Muscle of back (tissue), 11 donors: Measurements from ENCODE around the gene TAS2R31. TPM values are rescaled to one million over a fixed set of nuclear protein-coding genes. Genes with fewer than 3 reads are reported as not detected.

Source experiments
- DNase-seq, 3 donors: peaks; one replicate each; pipeline versions ENCODE4 v3.0.0 to v3.0.0-alpha.2; 2013
- polyA plus RNA-seq, 10 donors: library from polyadenylated mRNA; unstranded; fragments of 120-200 nt; gene quantifications; one replicate each; pipeline ENCODE4 v1.2.1, GENCODE V29; 2013; ENCODE audit not compliant: insufficient read length in 10 of 10

TAS2R31 gene
- polyA plus RNA-seq, 10 donors = 0.65 to 2.1 (median 1.0) TPM

DNA sequence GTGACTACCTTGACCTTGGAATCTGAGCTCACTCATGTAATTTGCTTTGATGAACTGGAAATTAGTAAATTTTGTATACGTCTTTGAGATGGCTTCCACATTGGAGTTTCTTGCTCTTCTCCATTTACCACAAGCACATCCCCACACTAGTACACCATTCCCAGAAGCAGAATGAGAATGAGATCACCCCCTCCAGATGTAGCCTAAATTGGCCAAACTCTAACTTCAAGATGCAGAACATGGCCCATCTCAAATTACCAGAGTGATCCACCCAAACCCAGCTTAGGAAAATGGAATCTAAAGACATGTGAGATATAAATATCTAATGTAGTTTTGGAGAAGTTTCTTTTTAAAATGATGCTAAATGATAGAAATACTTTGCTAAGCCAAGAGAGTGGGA is 23.6 kb downstream of the TAS2R31 start:
- no peak for DNase-seq

DNA sequence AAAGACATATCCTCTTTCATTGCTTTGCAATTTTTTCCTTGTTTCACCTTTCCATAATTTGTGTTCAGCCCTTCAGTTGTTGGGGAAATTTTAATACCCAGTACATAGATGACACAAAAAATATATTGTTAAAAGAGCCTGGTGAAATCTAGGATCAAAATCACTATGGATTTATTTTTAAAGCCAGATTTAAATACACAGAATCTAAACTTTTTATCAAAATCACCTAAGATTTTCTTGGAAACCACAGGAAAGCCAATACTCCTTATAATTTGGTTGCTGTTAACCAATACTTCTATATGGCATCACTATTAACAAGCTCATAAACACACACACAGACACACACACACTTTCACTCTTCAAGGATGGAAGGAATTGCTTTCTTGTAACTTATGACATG is 33.0 kb downstream of the TAS2R31 start, which contains the start of gene TAS2R20:
Gene TAS2R20 (minus strand): TSS at position 101 of the 400 bp plus-strand sequence. CDS start 429 bp downstream, outside the sequence.
- no peak for DNase-seq

DNA sequence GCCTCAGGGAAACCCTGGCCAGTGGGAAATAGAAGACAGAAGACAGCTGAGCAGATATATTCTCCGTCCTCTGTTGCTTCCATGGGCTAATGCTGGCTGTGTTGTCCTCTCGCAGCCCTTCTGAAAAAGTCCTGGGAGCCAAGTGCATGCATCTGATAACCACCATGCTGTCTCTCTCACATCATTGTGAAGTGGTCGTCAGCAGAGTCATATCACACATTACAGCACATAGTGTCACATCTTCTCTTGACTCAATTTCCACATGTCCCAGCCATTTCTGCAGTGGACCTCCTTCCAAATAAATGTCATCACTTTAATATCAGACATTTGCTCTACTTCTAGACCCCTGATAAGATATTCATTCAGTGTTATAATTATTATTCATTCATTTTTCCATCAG is 36.9 kb downstream of the TAS2R31 start:
- DNase-seq = no peak

DNA sequence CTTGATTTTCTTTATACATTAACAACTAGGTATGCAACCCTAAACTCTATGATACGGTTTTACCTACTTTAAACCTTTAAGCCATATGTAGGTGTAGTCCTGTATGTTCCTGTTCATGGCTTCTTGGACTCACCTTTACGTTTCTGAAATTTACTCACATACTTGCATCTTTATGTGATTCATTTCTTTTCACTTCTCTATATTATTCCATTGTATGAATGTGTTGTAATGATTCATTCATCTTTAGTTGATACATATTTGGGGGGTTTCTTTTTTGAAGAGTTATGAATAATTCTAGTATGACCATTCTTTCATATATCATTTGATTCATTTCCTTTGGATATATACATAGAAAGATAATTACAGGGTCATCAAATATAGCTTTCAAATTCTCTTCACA is 42.1 kb downstream of the TAS2R31 start:
- no peak for DNase-seq

DNA sequence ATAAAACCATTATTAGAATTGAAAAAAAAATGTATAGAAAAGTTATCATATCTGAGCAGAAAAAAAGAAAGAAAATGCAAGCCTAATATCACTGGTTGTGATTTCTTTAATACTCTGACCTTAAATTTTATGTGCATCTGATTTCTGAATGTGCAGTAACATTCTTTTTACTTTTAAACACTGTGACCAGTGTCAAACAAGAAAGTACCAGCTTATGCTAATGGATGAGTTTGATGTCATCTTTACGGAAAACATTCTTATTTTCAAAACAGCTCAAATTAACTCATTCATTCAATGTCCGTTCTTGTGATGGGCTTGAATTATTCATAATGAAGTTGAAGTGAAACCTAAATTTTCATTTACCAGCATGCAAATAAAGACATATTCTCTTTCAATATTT is 44.4 kb downstream of the TAS2R31 start, which contains the start of gene TAS2R50:
Gene TAS2R50 (minus strand): TSS at position 101 of the 400 bp plus-strand sequence. CDS start 52 bp downstream, at position 49.
- no peak for DNase-seq

DNA sequence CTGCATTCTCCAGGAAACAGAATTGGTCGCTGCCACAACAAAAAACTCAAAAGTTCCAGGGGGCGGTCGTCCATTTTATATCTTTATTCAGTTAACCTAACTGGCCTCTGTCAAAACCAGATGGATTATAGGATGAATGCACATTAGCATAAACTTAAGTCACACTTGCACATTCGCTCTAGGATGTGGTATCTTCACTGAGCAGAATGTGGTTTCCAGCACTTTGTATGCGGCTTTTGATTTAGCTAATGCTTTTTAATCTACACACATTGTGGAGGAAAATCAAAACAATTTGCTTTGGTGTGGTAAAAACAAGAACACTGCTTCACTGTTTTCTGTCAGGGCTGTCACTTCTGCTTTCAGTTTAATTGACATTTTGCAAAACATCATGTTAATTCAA is 49.0 kb downstream of the TAS2R31 start:
- DNase-seq = no peak

Other genes starting within 250 kb of the TAS2R31 start
- not detected for gene TAS2R7, start 228.8 kb downstream of the TAS2R31 start, polyA plus RNA-seq
- not detected for gene TAS2R8, start 224.1 kb downstream of the TAS2R31 start, polyA plus RNA-seq
- gene TAS2R9, start 221.2 kb downstream of the TAS2R31 start, polyA plus RNA-seq = not detected
- gene TAS2R10, start 205.0 kb downstream of the TAS2R31 start, polyA plus RNA-seq = 1 to 10 TPM in 5 of 10 donors, under 1 TPM in 5; 0.30 to 1.5 (median 0.99) TPM
- 1 to 10 TPM; 1.1 to 9.2 (median 2.6) TPM for gene PRR4, start 181.9 kb downstream of the TAS2R31 start, polyA plus RNA-seq
- gene PRH1, start 147.2 kb downstream of the TAS2R31 start, polyA plus RNA-seq = 10 to 100 TPM in 3 of 10 donors, 1 to 10 TPM in 7; 5.1 to 12.9 (median 7.5) TPM
- gene TAS2R13, start 121.8 kb downstream of the TAS2R31 start, polyA plus RNA-seq = under 1 TPM in 3 of 10 donors, not detected in 7; 0.11 to 0.18 (median 0.15) TPM
- under 1 TPM in 3 of 10 donors, not detected in 7; 0.35 to 0.85 (median 0.38) TPM for gene PRH2, start 102.2 kb downstream of the TAS2R31 start, polyA plus RNA-seq
- 1 to 10 TPM; 1.6 to 5.7 (median 2.8) TPM for gene TAS2R14, start 92.1 kb downstream of the TAS2R31 start, polyA plus RNA-seq
- gene TAS2R50, start 44.5 kb downstream of the TAS2R31 start, polyA plus RNA-seq = under 1 TPM in 2 of 10 donors, not detected in 8; 0.28 to 0.29 TPM
- 1 to 10 TPM in 4 of 10 donors, under 1 TPM in 6; 0.49 to 3.7 (median 0.96) TPM for gene TAS2R20, start 33.1 kb downstream of the TAS2R31 start, polyA plus RNA-seq
- 1 to 10 TPM in 5 of 10 donors, under 1 TPM in 5; 0.65 to 2.4 (median 1.0) TPM for gene TAS2R19, start 8.8 kb downstream of the TAS2R31 start, polyA plus RNA-seq
- gene TAS2R46, start 30.9 kb upstream of the TAS2R31 start, polyA plus RNA-seq = under 1 TPM in 2 of 10 donors, not detected in 8; 0.19 to 0.26 TPM
- under 1 TPM in 5 of 10 donors, not detected in 5; 0.22 to 0.44 (median 0.30) TPM for gene TAS2R43, start 60.9 kb upstream of the TAS2R31 start, polyA plus RNA-seq
- gene TAS2R30, start 103.2 kb upstream of the TAS2R31 start, polyA plus RNA-seq = under 1 TPM in 8 of 10 donors, not detected in 2; 0.10 to 0.46 (median 0.14) TPM
- gene SMIM10L1, start 139.8 kb upstream of the TAS2R31 start, polyA plus RNA-seq = 10 to 100 TPM; 12.5 to 15.1 (median 13.4) TPM
- not detected for gene TAS2R42, start 155.5 kb upstream of the TAS2R31 start, polyA plus RNA-seq
- gene PRB3, start 238.3 kb upstream of the TAS2R31 start, polyA plus RNA-seq = not detected